ENCODE measurements around the gene OR11H6. TPM values are rescaled to one million over a fixed set of nuclear protein-coding genes. Genes with fewer than 3 reads are reported as not detected.

The OR11H6 gene
- total RNA-seq, 1 donor from 2014 or later, result not detected

DNA sequence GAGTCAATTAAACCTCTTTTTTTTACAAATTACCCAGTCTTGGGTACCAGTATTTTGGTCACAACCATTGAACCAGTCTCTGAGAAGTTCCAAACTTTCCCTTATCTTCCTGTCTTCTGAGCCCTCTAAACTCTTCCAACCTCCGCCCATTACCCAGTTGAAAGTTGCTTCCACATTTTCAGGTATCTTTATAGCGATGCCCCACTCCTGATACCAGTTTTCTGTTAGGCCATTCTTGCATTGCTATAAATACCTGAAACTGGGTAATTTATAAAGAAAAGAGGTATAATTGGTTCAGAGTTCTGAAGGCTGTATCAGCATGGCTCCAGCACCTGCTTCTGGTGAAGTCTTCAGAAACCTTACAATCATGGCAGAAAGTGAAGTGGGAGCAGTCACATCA is 50.6 kb downstream of the OR11H6 start:
- Histone ChIP-seq H3K4me1 (no peaks in the 10 kb centered on the region), H3K9me3 (replicated peaks) (peaks cover 30% of the 10 kb centered on the region), H3K36me3 (no peaks in the 10 kb centered on the region), H3K27me3 (ENCODE audit: low read depth) (no peaks in the 10 kb centered on the region), H3K4me3 (no peak overlapping the region), H3K27ac (replicated peaks) (no peak overlapping the region)
- no peak for DNase-seq
- TF ChIP-seq CTCF (IDR thresholded peaks at IDR 0.05; ENCODE audit: borderline replicate concordance), result no peak
- intact Hi-C loops (cut with micrococcal nuclease), result no loop called here

Other genes with a start within 250 kb of the OR11H6 start
- not detected for gene OR4K15, start 248.1 kb upstream of the OR11H6 start, total RNA-seq
- gene OR4Q2, start 221.5 kb upstream of the OR11H6 start, total RNA-seq, result not detected
- not detected for gene OR4K14, start 204.4 kb upstream of the OR11H6 start, total RNA-seq
- not detected for gene OR4K13, start 187.7 kb upstream of the OR11H6 start, total RNA-seq
- gene OR4L1, start 163.7 kb upstream of the OR11H6 start, total RNA-seq, result not detected
- gene OR4K17, start 113.0 kb upstream of the OR11H6 start, total RNA-seq, result not detected
- not detected for gene OR4N5, start 84.9 kb upstream of the OR11H6 start, total RNA-seq
- gene OR11G2, start 32.8 kb upstream of the OR11H6 start, total RNA-seq, result not detected
- gene OR11H7, start 5.3 kb downstream of the OR11H6 start, total RNA-seq, result not detected
- gene OR11H4, start 15.6 kb downstream of the OR11H6 start, total RNA-seq, result not detected
- 12.0 TPM for gene TTC5, start 82.2 kb downstream of the OR11H6 start, total RNA-seq
- 53.9 TPM for gene CCNB1IP1, start 109.6 kb downstream of the OR11H6 start, total RNA-seq
- 15.6 TPM for gene PARP2, start 119.9 kb downstream of the OR11H6 start, total RNA-seq
- 9.7 TPM for gene TEP1, start 189.8 kb downstream of the OR11H6 start, total RNA-seq
- 0.33 TPM for gene KLHL33, start 212.5 kb downstream of the OR11H6 start, total RNA-seq
- gene OSGEP, start 231.1 kb downstream of the OR11H6 start, total RNA-seq, result 19.4 TPM
- 75.0 TPM for gene APEX1, start 231.5 kb downstream of the OR11H6 start, total RNA-seq
- 19.7 TPM for gene PIP4P1, start 237.7 kb downstream of the OR11H6 start, total RNA-seq
- 6.4 TPM for gene PNP, start 245.7 kb downstream of the OR11H6 start, total RNA-seq

Measured in left ventricle myocardium inferior (tissue), 1 donor.